HUES64 (cell line): Measurements from ENCODE around the gene GATA2.

Experiments used
- H3K27ac ChIP-seq: 2 replicates; pipeline ENCODE4 v1.7.0; 2013; ENCODE audit warnings: low read depth, low read length, inconsistent platforms
- H3K27me3 ChIP-seq: 2 replicates; pipeline ENCODE4 v1.6.1; 2013; ENCODE audit warnings: mild to moderate bottlenecking, low read length; ENCODE audit not compliant: insufficient read depth
- H3K36me3 ChIP-seq: 2 replicates; pipeline ENCODE4 v1.6.1; 2013; ENCODE audit warnings: mild to moderate bottlenecking, low read length; ENCODE audit not compliant: insufficient read depth
- H3K4me1 ChIP-seq: 2 replicates; pipeline ENCODE4 v1.6.1; 2013; ENCODE audit warnings: mild to moderate bottlenecking, low read length, moderate library complexity; ENCODE audit not compliant: insufficient read depth
- H3K4me3 ChIP-seq: 2 replicates; pipeline ENCODE4 v1.5.1; 2013; ENCODE audit warnings: mild to moderate bottlenecking, low read length, moderate library complexity
- H3K9ac ChIP-seq: 2 replicates; pipeline ENCODE4 v1.6.1; 2013; ENCODE audit warnings: mild to moderate bottlenecking, low read depth, low read length
- H3K9me3 ChIP-seq: 2 replicates; pipeline ENCODE4 v1.6.1; 2013; ENCODE audit warnings: low read depth, low read length; ENCODE audit not compliant: insufficient read depth
- WGBS: fragments of 150-250, 120-280 bp; methylation state at CpG from one replicate; pipeline ENCODE4 v1.1.7; 2013; ENCODE audit warnings: missing lambda C conversion rate; 5-methylcytosine and 5-hydroxymethylcytosine counted together

The GATA2 gene

GRCh38 chr3:128449111-128449638 lies 43.8 kb downstream of the GATA2 start:
- Histone ChIP-seq H3K27me3 (no peaks in the 10 kb centered on the region), H3K36me3 (no peaks in the 10 kb centered on the region), H3K4me3 (no peak overlapping the region), H3K27ac (no peak overlapping the region), H3K9ac (no peak overlapping the region), H3K4me1 (no peaks in the 10 kb centered on the region), H3K9me3 (no peaks in the 10 kb centered on the region)
- 92% methylated on average over 6 of the region's 6 CpGs for WGBS

GRCh38 chr3:128448491-128448890 lies 44.5 kb downstream of the GATA2 start:
- no peak overlapping the region for H3K4me3 ChIP-seq
- H3K27ac ChIP-seq, result no peak overlapping the region
- H3K9ac ChIP-seq, result no peak overlapping the region
- H3K27me3 ChIP-seq, result 0 out of 2 replicates have a peak, but pooled peaks cover 3% of the 10 kb centered on the region
- H3K9me3 ChIP-seq, result no peaks in the 10 kb centered on the region
- 76% methylated on average over 6 of the region's 6 CpGs for WGBS
- H3K36me3 ChIP-seq, result no peaks in the 10 kb centered on the region
- no peaks in the 10 kb centered on the region for H3K4me1 ChIP-seq

GRCh38 chr3:128447561-128448013 lies 45.4 kb downstream of the GATA2 start:
- Histone ChIP-seq H3K9ac (no peak overlapping the region), H3K4me1 (no peaks in the 10 kb centered on the region), H3K36me3 (no peaks in the 10 kb centered on the region), H3K9me3 (no peaks in the 10 kb centered on the region), H3K4me3 (no peak overlapping the region), H3K27ac (no peak overlapping the region), H3K27me3 (0 out of 2 replicates have a peak, but pooled peaks cover 4% of the 10 kb centered on the region)
- WGBS, result 91% methylated on average over 3 of the region's 3 CpGs

GRCh38 chr3:128446821-128447220 lies 46.2 kb downstream of the GATA2 start:
- no CpG with 5 or more reads among the region's 1 CpG for WGBS
- H3K36me3 ChIP-seq, result no peaks in the 10 kb centered on the region
- H3K4me1 ChIP-seq, result no peaks in the 10 kb centered on the region
- 0 out of 2 replicates have a peak, but pooled peaks cover 4% of the 10 kb centered on the region for H3K27me3 ChIP-seq
- no peak overlapping the region for H3K27ac ChIP-seq
- H3K4me3 ChIP-seq, result no peak overlapping the region
- no peaks in the 10 kb centered on the region for H3K9me3 ChIP-seq
- no peak overlapping the region for H3K9ac ChIP-seq

GRCh38 chr3:128445357-128445756 lies 47.6 kb downstream of the GATA2 start:
- Histone ChIP-seq H3K9ac (no peak overlapping the region), H3K36me3 (no peaks in the 10 kb centered on the region), H3K9me3 (no peaks in the 10 kb centered on the region), H3K4me3 (no peak overlapping the region), H3K4me1 (no peaks in the 10 kb centered on the region), H3K27ac (no peak overlapping the region), H3K27me3 (peaks cover 7% of the 10 kb centered on the region; the same call in 1 of the 2 replicates)
- 82% methylated on average over 1 of the region's 1 CpG for WGBS

- H3K4me3 ChIP-seq, result no peak overlapping the region
- no peak overlapping the region for H3K9ac ChIP-seq
- no peaks in the 10 kb centered on the region for H3K4me1 ChIP-seq
- WGBS, result 77% methylated on average over 3 of the region's 3 CpGs
- H3K27me3 ChIP-seq, result peaks cover 12% of the 10 kb centered on the region; the same call in 1 of the 2 replicates
- H3K9me3 ChIP-seq, result no peaks in the 10 kb centered on the region
- no peak overlapping the region for H3K27ac ChIP-seq
- no peaks in the 10 kb centered on the region for H3K36me3 ChIP-seq
These were observed 49.2 kb downstream of the GATA2 start for GRCh38 chr3:128443771-128444170.

GRCh38 chr3:128442949-128443348 lies 50.1 kb downstream of the GATA2 start:
- peaks cover 12% of the 10 kb centered on the region; the same call in 1 of the 2 replicates for H3K27me3 ChIP-seq
- H3K4me3 ChIP-seq, result no peak overlapping the region
- no peaks in the 10 kb centered on the region for H3K36me3 ChIP-seq
- no peak overlapping the region for H3K9ac ChIP-seq
- WGBS, result 92% methylated on average over 6 of the region's 6 CpGs
- no peak overlapping the region for H3K27ac ChIP-seq
- H3K9me3 ChIP-seq, result no peaks in the 10 kb centered on the region
- H3K4me1 ChIP-seq, result no peaks in the 10 kb centered on the region

GRCh38 chr3:128442070-128442469 lies 50.9 kb downstream of the GATA2 start:
- WGBS, result 94% methylated on average over 7 of the region's 7 CpGs
- H3K27ac ChIP-seq, result no peak overlapping the region

GRCh38 chr3:128439226-128439625 lies 53.8 kb downstream of the GATA2 start:
- no peak overlapping the region for H3K9ac ChIP-seq
- no peaks in the 10 kb centered on the region for H3K9me3 ChIP-seq
- H3K27me3 ChIP-seq, result peaks cover 27% of the 10 kb centered on the region
- no peaks in the 10 kb centered on the region for H3K36me3 ChIP-seq
- 73% methylated on average over 3 of the region's 3 CpGs for WGBS
- H3K27ac ChIP-seq, result no peak overlapping the region
- no peak overlapping the region for H3K4me3 ChIP-seq
- peaks cover 7% of the 10 kb centered on the region; the same call in 1 of the 2 replicates for H3K4me1 ChIP-seq

More at GRCh38 chr3:128442070-128442469, 50.9 kb downstream of the GATA2 start:
- peaks cover 12% of the 10 kb centered on the region; the same call in 1 of the 2 replicates for H3K27me3 ChIP-seq
- H3K36me3 ChIP-seq, result no peaks in the 10 kb centered on the region
- no peaks in the 10 kb centered on the region for H3K4me1 ChIP-seq
- H3K9me3 ChIP-seq, result no peaks in the 10 kb centered on the region
- H3K4me3 ChIP-seq, result no peak overlapping the region
- H3K9ac ChIP-seq, result no peak overlapping the region

- Histone ChIP-seq H3K27ac (no peak overlapping the region), H3K9me3 (no peaks in the 10 kb centered on the region), H3K9ac (no peak overlapping the region), H3K36me3 (no peaks in the 10 kb centered on the region), H3K27me3 (peaks cover 31% of the 10 kb centered on the region), H3K4me1 (peaks cover 13% of the 10 kb centered on the region), H3K4me3 (no peak overlapping the region)
- 71% methylated on average over 6 of the region's 6 CpGs for WGBS
These were observed 54.4 kb downstream of the GATA2 start for GRCh38 chr3:128438488-128439072.

- no peaks in the 10 kb centered on the region for H3K9me3 ChIP-seq
- H3K4me3 ChIP-seq, result no peak overlapping the region
- H3K36me3 ChIP-seq, result no peaks in the 10 kb centered on the region
- no peak overlapping the region for H3K9ac ChIP-seq
- H3K4me1 ChIP-seq, result peaks cover 26% of the 10 kb centered on the region
- peaks cover 51% of the 10 kb centered on the region for H3K27me3 ChIP-seq
- no peak overlapping the region for H3K27ac ChIP-seq
- WGBS, result 80% methylated on average over 3 of the region's 3 CpGs
These were observed 56.8 kb downstream of the GATA2 start for GRCh38 chr3:128436214-128436613.
